GM21737 (cell line): ENCODE measurements around the gene CNBP.

ENCODE experiments used
- ATAC-seq: cut with Tn5 transposase; IDR thresholded peaks from one replicate; pipeline ENCODE4 v1.9.1; 2021; ENCODE audit warnings: mild to moderate bottlenecking, moderate library complexity; ENCODE audit not compliant: unreplicated experiment

The CNBP gene

DNA sequence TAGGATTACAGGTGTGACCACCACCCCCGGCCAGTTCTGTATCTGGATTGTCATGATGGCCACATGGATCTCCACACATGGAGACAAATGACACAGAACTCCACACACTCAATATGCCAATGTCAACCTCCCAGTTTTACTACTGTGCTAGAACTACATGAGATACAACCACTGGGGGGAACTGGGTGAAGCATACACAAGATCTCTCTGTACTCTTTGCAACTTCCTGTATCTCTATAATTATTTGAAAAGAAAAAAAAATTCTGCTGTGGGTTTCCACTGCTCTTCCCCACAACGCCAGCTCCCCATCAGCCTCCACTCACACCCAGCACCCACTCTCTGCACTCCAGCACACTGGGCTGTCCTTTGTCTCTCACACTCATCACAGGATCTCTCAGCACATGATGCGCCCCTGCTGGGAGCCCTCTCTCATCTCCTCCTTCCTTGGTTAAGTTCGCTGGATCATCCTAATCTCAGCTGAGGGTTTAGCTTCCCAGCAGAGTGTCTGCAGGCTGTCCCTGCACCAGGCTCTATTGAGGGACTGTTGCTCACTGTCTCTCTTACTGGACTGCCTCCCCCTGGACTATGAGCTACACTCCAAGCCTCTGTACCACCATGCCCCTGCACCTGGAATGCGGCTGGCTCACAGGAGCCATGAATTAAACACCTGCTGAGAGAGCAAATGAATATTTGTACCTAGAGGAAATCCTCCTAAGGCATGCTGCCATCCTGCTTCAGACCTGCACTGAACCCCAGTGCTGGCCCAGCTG, 51.4 kb downstream of the CNBP start:
- ATAC-seq: no peak

DNA sequence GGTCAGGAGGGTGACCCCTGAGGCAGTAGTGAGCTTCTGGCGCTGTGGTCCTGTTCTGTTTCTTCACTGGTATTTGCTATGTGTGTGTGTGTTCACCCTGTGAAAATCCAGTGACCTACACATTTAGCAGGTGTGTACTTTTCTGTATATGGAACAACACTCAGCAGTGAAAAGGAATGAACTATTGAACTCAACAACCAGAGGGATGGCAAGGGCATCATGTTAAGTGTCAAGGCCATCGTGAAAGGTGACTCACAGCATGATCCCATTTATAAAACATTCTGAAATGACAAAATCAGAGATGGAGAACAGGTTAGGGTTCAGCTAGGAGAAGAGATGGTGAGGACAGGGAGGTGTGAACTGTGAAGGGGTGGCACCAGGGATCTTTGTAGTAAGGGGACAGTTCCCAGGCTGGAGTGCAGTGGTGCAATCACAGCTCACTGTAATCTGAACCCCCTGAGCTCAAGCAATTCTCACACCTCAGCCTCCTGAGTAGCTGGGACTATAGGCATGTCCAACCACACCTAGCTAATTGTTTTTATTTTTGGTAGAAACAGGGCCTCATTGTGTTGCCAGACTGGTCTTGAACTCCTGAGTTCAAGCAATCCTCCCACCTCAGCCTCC, 52.1 kb downstream of the CNBP start:
- no peak for ATAC-seq

DNA sequence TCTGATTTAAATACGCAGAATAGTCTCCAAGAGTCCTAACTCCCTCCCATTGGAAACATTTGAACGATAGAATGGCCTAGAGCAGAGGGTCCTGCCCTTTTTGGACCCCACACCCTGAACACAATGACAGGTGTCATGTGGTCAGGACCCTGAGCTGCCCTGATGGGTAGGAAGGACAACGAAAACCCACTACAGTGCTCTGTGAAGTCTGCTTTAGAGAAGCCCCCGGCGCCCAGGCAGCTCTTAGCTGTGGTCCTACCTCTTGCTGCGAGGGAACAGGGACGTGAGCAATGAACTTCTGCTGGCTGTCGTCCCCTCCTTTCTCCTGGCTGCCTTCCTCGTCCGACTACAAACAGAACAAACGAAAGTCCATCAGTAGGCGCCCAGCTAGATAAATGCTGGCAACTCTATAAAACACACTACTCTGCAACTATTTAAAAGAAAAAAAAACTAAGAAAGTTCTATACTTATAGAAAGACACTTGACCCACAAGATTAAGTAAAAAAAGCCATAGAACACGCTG, 53.3 kb downstream of the CNBP start:
- no peak for ATAC-seq

DNA sequence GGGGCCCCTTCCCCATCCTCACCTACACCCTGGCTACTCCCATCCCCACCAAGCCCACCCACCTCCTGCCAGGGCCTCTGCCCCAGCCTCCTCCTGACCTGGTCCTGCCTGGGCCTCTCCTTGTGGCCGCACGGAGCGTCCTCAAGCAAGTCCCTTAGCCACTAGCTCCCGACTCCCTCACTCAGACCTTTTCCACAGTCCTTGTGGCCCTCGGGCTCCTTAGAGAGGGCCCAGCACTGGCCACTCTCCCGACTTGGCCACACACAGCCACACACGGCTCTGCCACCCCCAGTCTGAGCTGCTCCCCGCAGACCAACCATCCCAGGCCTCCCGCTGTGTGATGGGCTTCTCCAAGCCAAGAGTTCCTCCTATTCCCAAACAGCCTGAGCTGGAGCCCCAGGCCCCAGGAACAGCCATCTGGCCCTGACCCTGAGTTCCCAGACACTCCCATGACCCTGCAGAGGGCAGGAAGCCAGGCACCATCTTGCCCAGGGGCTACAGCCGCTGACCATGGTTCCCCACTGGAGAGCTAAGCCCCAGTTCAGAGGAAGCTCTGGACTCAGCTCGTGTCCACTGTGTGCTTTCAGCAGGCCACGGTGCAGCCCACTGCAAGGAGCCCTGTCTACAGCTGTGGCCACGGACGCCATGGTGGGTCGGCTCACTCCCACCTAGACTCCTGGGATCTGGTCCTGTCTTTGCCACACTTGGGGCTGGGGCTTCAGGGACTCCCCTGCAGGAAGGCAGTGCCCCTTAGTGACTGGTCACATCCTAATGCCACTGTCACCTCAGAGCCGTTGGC, 55.1 kb downstream of the CNBP start:
- ATAC-seq: no peak

DNA sequence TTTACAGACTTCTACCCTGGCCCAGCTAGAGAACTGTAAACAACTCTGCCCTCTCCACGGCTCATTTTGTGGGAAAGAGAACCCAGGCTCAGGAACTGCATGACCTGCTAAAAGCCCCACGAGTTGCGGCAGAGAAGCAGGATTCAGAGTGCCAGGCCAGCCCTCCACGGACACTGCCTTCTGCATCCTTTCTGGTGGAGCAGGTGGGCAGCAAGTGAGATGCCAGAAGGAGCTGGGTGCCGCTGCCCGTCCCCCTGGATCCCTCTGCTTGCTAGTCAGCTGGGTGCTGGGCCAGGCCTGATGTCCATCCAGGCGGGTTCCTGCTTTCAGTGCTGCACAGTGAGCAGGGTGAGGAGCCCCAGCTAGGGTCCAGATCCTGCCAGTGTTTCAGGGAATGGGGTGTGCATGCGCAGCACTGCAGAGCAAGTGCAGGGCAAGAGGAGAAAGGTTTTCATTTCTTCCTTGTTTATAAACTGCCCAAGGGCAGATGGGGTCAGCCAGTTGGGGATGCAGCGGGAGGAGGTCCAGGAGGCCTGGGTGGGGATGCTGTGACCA, 56.9 kb downstream of the CNBP start:
- ATAC-seq: no peak

DNA sequence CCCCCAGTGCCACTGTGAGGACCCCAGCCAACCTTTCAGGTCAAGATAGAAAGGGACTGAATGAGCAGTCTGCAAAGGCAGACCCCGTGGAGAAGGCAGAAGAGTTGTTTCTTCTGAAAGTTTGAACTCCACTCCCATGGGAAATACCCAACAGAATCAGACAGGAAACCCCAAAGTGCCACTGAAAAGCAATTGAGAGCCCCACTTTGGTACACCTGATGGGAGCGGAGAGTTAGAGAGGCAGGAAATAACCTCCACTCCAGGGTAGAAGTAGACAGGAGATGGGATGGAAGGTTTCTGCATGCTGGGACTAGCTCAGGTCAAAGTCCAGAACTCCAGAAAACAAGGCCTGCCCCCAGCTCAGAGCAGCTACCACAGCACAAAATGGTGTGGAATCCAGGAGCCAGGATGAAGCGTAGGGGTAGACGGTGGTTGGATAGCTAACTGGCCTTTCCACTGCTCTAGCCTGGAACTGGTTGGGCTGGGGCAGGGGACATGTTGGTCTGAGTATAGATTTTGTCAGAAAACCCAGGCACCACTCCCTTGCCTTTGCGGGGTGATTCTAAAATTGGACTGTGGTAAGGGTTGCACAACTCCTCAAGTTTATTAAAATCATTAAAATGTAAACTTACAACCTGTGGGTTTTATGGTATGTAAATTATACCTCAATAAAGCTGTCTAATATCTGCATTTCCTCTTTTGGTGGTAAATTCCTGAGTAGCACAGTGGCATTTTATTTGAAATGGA, 60.2 kb downstream of the CNBP start:
- no peak for ATAC-seq

DNA sequence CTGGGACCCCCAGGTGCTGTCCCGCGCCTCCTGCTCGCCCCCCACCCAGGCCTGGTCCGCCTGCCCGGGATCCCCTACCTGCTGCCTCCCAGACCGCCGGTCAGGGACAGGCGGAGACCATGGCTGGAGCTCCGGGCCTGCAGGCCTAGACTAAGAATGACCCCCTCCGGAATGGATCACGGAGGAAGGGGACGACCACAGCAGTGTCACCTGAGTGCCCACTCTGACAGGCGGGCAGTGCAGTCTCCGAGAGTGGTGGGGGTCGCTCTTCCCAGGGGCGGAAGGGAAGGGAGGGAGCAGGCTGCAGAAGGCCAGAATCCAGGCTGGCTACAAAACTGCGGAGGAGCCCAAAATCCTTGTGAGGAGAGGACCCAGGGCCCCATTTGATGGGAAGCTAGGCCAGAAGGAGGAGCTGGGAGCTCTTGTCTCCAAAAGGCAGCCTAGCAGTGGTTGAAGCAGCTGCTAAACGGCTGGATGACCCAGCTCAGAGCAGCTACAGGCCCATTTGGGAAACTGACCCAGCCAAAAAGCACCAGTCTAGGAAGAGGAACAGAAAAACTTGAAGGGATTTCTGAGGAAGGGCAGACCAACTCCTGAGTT, 61.2 kb downstream of the CNBP start:
- ATAC-seq: no peak

DNA sequence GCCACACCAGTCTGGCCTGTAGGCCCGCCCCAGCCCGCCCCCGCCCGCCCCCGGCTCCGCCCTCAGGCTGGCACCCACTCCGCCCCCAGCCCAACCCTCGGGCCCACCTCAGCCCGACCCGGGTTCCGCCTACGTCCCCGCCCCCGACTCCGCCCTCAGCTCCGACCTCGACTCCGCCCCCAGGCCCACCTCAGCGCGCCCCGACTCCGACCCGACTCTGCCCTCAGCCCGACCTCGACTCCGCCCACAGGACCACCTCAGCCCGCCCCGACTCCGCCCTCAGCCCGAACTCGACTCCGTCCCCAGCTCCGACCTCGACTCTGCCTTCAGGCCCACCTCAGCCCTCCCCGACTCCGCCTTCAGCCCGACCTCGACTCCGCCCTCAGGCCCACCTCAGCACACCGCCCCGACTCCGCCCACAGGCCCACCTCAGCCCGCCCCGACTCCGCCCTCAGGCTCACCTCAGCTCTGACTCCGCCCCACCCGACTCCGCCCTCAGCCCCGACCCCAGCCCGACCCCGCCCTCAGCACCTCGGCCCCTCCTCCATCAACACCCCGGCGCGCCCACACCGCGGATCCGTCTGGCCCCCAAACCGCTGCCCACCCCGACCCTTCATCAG, 61.8 kb downstream of the CNBP start, which contains the start of gene RAB43:
Gene RAB43 (minus strand): TSS at position 13 of the 620 bp plus-strand sequence. CDS start 315 bp downstream, outside the sequence.
- ATAC-seq: peak; percentile 53

DNA sequence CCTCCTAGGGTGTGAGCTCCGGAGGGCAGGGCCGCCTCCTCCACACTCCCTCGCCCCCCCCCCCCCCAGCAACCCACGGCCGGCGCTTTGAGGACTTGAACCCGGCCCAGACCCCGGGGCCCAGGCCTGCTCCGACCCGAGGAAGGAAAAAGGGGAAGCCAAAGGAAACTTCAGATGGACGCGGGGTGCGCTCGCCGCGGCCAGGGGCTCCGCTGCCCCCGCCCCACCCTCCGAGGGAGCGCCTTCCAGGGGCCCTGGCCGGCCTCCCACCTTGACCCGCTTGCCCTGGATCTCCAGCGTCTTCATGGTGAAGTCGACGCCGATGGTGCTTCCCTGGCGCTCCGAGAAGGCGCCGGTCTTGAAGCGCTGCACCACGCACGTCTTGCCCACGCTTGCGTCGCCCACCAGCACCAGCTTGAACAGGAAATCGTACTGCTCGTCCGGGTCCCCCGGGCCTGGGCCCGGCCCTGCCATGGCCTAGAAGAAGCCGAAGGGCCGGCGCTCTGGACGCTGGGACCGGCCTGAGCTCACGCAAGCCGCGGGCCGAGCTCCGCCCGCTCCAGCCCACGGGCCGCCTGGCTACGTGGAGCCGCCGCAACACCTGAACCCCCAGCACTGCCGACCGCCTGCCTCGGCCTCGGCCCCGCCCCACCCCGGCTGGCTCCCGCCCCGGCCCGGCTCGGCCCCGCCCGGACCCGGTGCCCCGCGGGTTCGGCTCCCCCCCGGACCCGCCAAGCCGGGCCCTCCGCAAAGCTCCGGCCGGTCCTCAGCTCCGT, 62.5 kb downstream of the CNBP start:
- peak; percentile 3 for ATAC-seq

DNA sequence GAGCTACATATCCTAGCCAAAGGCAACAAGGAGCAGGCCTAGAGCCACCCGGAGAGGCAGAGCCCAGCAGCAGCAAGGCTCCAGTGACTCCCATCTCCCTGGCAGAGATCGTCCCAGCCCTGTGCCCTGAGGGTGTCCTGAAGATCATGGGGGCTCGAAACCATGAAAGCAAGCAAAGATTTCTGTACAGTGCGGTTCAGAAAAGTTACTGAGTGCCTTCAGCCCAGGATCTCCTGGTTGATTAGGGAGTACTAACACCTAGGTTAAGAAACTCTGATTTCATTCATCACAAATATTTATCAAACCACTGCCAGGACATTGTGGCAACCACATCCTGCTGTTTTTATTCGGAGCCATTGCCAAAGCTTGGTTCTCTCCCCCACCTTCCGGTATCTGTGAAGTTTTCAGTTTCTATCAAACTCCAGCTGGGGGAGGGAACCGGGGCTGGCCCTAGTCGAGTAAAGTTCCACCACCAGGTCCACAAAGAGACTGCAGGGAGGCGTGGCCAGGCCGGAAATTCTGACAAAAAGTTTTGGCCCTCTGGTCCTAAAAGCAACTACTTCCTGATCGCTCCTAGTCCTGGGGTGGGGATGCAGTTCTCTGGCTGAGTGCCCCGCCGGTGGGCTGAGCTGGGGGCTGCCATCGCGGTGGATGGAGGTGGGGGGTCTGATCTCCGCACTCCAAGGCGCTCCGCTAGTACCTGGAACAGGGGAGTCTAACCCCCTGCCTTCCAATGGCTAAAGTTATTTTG, 63.3 kb downstream of the CNBP start:
- ATAC-seq: peak; percentile 58

DNA sequence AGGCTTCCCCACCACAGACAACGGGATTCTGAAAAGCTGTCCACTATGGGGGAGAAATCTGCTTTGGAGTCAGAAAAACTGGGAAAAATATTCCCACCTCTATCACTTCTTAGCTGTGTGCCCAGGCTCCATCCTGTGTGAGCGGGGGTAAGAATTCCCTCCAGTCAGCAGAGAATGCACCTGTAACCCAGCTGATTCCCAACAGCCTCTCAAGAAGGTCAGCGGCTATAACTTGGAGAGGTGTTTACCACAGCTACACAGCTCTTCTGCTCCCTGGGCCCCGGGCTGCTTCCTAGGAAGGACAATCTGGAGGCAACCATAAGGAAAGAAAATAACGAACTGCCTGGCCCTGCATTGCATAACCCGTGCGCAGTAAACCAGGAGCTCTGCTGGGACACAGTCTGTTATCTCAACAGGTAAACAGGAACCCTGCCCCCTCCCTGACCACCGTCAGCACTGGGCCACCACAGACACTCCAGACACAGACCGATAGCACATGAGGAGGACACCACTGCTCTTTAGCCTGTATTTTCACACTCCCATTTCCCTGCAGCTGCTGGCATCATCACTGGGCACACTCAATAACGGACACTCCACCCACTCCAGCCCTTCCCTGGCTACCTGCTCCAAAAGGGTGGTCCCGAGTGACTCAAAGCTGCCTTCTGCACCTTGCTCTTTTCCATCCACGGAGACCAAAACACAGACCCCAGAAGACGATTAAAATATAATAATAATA, 64.2 kb downstream of the CNBP start:
- no peak for ATAC-seq

DNA sequence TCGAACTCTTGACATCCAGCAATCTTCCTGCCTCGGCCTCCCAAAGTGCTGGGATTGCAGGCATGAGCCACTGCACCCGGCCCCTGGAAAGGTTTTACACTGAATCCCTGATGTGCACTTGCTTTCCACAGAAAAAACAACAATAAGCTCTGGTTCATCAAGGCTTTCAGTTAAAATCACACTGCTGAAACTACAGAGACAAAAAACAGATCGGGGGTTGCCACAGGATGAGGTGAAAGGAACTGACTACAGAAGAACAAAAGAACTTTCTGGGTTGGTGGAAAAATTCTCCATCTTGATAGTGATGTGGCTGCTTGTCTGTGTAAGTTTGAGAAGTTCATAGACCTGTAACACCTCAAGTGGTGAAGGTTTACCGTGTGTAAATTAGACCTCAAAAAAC, 65.0 kb downstream of the CNBP start:
- no peak for ATAC-seq
